NCI-H69 (cell line): Measurements from ENCODE around the gene PKIG.

Source experiments
- DNase-seq: peaks from one replicate; lab custom pipeline; 2025; lab: John Stamatoyannopoulos, UW

Gene PKIG

GRCh38 chr20:44596876-44597275 lies 14.5 kb downstream of the PKIG start:
- DNase-seq, result no peak

DNA sequence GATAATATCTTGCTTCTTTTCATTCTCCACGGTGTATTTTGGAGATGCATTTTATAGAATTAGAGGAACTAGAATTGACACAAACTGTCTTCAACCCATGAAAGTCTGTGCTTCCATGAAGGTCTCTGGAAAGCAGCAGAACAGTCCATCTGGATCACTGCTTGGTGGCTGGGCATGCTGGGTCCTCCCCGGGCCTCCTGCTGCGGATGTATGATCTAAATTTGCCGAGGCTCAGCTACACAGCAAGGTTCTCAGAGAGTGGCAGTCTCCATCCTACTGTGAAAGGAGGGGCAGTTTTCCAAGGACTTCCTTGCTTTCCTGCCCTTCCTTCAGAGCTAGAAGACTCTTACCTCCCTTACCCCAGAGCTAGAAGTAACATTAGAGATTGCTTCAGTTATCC lies 15.1 kb downstream of the PKIG start:
- no peak for DNase-seq

GRCh38 chr20:44597930-44598329 lies 15.6 kb downstream of the PKIG start:
- DNase-seq, result no peak

- DNase-seq, result peak; percentile 5
These were observed 16.3 kb downstream of the PKIG start for GRCh38 chr20:44598423-44599305.

DNA sequence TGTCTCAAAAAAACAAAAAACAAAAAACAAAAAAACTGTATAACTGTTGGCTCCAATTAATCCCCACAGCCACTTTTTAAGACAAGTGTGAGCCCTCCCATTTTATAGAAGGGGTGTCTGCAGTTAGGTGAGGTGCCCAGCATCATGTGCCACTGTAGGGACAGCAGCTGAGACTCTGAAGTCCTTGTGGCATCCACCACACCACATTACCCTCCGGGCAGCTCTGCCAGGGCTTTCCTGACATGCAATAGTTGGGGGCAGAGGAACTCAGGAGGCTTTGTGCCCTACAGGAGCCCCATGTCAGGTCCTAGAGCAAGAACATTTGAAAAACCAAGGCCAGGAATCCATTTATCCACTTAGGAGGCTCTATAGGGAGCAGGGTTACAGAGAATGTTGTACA lies 17.3 kb downstream of the PKIG start:
- DNase-seq, result no peak

GRCh38 chr20:44600301-44600700 lies 17.9 kb downstream of the PKIG start:
- no peak for DNase-seq

DNA sequence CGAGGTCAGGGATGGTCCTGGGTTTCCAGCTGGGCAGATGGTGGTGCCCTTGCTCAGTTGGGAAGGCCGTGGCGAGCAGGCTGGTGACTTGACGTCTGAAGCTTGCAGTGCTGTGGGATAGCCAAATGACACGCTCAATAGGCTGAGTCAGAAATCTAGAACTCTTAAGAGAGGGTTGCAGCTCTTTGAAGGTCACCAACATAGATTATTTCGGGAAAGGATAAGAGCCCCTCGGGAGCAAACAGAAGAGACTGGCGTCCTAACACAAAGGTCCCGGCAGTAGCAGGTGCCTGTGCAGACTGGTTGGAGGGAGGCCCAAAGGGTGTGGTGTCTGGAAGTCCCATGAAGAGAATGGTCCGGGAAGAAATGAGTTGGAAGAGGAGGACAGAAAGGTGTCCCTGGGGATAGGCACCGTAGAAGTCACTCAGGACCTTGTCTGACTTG lies 18.4 kb downstream of the PKIG start:
- DNase-seq, result no peak

GRCh38 chr20:44601236-44601671 lies 18.9 kb downstream of the PKIG start:
- DNase-seq, result no peak

- no peak for DNase-seq
These were observed 19.4 kb downstream of the PKIG start for GRCh38 chr20:44601801-44602204.

DNA sequence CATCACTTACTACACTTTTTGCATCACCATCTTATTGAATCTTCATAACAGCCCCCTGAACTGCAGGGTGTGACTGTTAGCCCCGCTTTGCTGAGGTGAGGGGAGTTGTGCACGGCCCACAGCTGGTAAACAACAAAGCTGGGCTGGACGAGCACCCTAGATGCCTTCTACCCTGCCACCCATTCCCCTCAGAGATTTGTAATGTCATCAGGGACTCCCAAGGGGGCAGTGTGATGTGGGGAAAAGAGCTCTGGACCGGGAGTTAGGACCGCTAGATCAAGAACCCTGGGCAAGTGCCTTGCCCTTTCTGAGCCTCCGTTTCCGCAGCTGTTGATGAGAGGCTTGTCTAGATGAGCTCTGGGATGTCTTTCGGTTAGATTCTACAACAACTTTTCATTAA lies 20.9 kb downstream of the PKIG start:
- DNase-seq, result peak; percentile 4

GRCh38 chr20:44606725-44607441 lies 24.5 kb downstream of the PKIG start:
- no peak for DNase-seq

DNA sequence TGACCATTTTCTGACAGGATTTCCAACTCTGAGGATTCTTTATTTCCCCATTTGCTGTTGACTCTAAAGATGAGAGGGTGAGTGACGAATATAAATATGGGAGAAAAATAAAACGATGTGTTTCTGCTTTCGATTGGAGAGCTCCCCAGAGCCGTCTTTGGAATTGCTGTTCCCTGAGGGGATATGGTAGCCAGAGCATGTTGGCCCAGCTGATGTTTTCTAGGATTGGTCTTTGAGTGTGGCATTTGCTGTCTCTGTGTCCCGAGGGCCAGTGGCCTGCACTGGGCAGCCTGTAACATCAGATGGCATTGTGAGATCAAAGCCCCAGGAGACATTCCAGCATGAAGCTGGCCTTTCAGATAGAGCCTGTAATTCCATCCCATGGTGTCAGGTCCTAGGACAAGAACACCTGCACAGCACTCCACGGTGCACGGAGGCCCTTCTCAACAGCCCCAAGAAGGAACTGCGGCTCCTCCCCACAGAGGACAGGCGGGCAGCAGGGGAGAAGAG lies 26.7 kb downstream of the PKIG start:
- no peak for DNase-seq

GRCh38 chr20:44609516-44610312 lies 27.3 kb downstream of the PKIG start:
- peak; percentile 85 for DNase-seq

GRCh38 chr20:44610313-44610962 lies 28.1 kb downstream of the PKIG start:
- DNase-seq, result no peak

GRCh38 chr20:44613575-44613974 lies 31.2 kb downstream of the PKIG start:
- DNase-seq, result no peak

DNA sequence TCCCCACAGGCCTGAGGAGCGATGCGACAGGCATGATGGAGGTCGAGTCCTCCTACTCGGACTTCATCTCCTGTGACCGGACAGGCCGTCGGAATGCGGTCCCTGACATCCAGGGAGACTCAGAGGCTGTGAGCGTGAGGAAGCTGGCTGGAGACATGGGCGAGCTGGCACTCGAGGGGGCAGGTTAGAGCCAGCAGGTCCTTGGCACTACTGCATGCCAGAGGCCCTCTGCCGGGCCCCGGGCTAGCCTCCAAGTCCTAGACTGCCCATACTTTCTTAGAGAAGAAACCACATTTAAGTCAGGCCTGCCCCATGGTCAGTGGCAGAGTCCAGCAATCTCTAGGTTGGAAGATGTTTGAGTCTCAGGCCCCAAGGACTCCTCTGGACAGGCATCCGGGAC lies 32.1 kb downstream of the PKIG start:
- no peak for DNase-seq

GRCh38 chr20:44615169-44615791 lies 32.9 kb downstream of the PKIG start:
- DNase-seq, result peak; percentile 31

- DNase-seq, result peak; percentile 3
These were observed 33.7 kb downstream of the PKIG start for GRCh38 chr20:44615876-44616603.

- DNase-seq, result peak; percentile 7
These were observed 34.2 kb downstream of the PKIG start for GRCh38 chr20:44616604-44616964.

- no peak for DNase-seq
These were observed 35.9 kb downstream of the PKIG start for GRCh38 chr20:44618318-44618731.

GRCh38 chr20:44619294-44619693 lies 36.9 kb downstream of the PKIG start:
- DNase-seq, result no peak
